Measurements from ENCODE around the gene APELA.

Gene APELA

GRCh38 chr4:164876700-164877324, at the start of gene APELA:
APELA (plus strand) TSS chr4:164877178; CDS start chr4:164877332, 154 bp downstream.
- no peak for TF ChIP-seq CTCF (IDR thresholded peaks at IDR 0.05; ENCODE audit: insufficient read depth, missing control alignments)
- DNase-seq (ENCODE audit: insufficient read length, low spot score): no peak
- no peak for FAIRE-seq

- FAIRE-seq (no peak), DNase-seq (ENCODE audit: insufficient read length, low spot score) (no peak)
- TF ChIP-seq CTCF (IDR thresholded peaks at IDR 0.05; ENCODE audit: insufficient read depth, missing control alignments): no peak
These were observed 48.0 kb upstream of the APELA start for GRCh38 chr4:164828955-164829354.

- FAIRE-seq: no peak
- TF ChIP-seq CTCF (IDR thresholded peaks at IDR 0.05; ENCODE audit: insufficient read depth, missing control alignments): no peak
- DNase-seq (ENCODE audit: insufficient read length, low spot score): no peak
These were observed 30.4 kb upstream of the APELA start for GRCh38 chr4:164846566-164846965.

- DNase-seq (ENCODE audit: insufficient read length, low spot score) (no peak), FAIRE-seq (no peak)
- no peak for TF ChIP-seq CTCF (IDR thresholded peaks at IDR 0.05; ENCODE audit: insufficient read depth, missing control alignments)
These were observed 30.0 kb upstream of the APELA start for GRCh38 chr4:164847016-164847415.

- DNase-seq (ENCODE audit: insufficient read length, low spot score) (no peak), FAIRE-seq (no peak)
- TF ChIP-seq CTCF (IDR thresholded peaks at IDR 0.05; ENCODE audit: insufficient read depth, missing control alignments): no peak
These were observed 28.9 kb upstream of the APELA start for GRCh38 chr4:164847967-164848649.

- DNase-seq (ENCODE audit: insufficient read length, low spot score) (no peak), FAIRE-seq (no peak)
- no peak for TF ChIP-seq CTCF (IDR thresholded peaks at IDR 0.05; ENCODE audit: insufficient read depth, missing control alignments)
These were observed 20.6 kb upstream of the APELA start for GRCh38 chr4:164856396-164856795.

- DNase-seq (ENCODE audit: insufficient read length, low spot score): no peak
- TF ChIP-seq CTCF (IDR thresholded peaks at IDR 0.05; ENCODE audit: insufficient read depth, missing control alignments): no peak
- no peak for FAIRE-seq
These were observed 10.0 kb upstream of the APELA start for GRCh38 chr4:164866817-164867490.

All from D721Med (cell line).